HepG2 (cell line): ENCODE data around the gene EIF2S2. TPM values are rescaled to one million over a fixed set of nuclear protein-coding genes. Genes with fewer than 3 reads are reported as not detected.
"Not testable (repeated sequence)": the region's sequence is repeated elsewhere in the genome, so short reads cannot be mapped to it uniquely, and the experiment has no call there.

Source experiments
- ARID5B ChIP-seq: IDR thresholded peaks from 2 replicates; pipeline ENCODE4 v1.4.0; 2020; ENCODE audit warnings: mild to moderate bottlenecking, missing genetic modification reagents
- ETV5 ChIP-seq: IDR thresholded peaks from 2 replicates; pipeline ENCODE4 v1.6.1; 2018; ENCODE audit warnings: missing biosample characterization, missing genetic modification reagents, inconsistent platforms, borderline replicate concordance
- FOXA3 ChIP-seq: IDR thresholded peaks from 2 replicates; pipeline ENCODE4 v1.6.1; 2016; ENCODE audit warnings: missing genetic modification reagents, missing compliant biosample characterization
- FOXC1 ChIP-seq: sonication (generic); formaldehyde crosslinking; IDR thresholded peaks from 2 replicates; pipeline ENCODE4 v1.8.0; 2022; ENCODE audit warnings: mild to moderate bottlenecking, missing genetic modification reagents, borderline replicate concordance
- IRF2 ChIP-seq: IDR thresholded peaks from 2 replicates; pipeline ENCODE4 v1.6.1; 2018; ENCODE audit warnings: missing genetic modification reagents, missing compliant biosample characterization
- NCOA2 ChIP-seq: sonication (generic); formaldehyde crosslinking; IDR thresholded peaks from 2 replicates; pipeline ENCODE4 v1.8.0; 2022; ENCODE audit warnings: inconsistent platforms
- SOX13 ChIP-seq, 3 experiments: fragments of 450-650 bp in 1 of 3; sonication (generic) in 1 of 3; formaldehyde crosslinking in 1 of 3; IDR thresholded peaks in 2 of 3; conservative IDR thresholded peaks in 1 of 3; 2 replicates each; pipeline versions ENCODE4 v1.5.0 to v1.6.1; 2016 to 2020; ENCODE audit warnings: antibody characterized with exemption in 1 of 3, mild to moderate bottlenecking in 1 of 3, missing compliant biosample characterization in 1 of 3, missing genetic modification reagents in 1 of 3, moderate library complexity in 1 of 3
- SOX6 ChIP-seq, 2 experiments: fragments of 450-650 bp in 1 of 2; sonication (generic) in 1 of 2; formaldehyde crosslinking in 1 of 2; IDR thresholded peaks; 2 replicates each; pipeline versions ENCODE4 v1.4.0 to v1.6.1; 2017 to 2020; ENCODE audit warnings: antibody characterized with exemption in 1 of 2, mild to moderate bottlenecking in 1 of 2, missing genetic modification reagents in 1 of 2
- TARDBP ChIP-seq: sonication (generic); formaldehyde crosslinking; IDR thresholded peaks from 2 replicates; pipeline ENCODE4 v1.8.0; 2022; ENCODE audit warnings: mild to moderate bottlenecking, missing genetic modification reagents
- TFE3 ChIP-seq: IDR thresholded peaks from 2 replicates; pipeline ENCODE4 v1.6.1; 2016
- ZBTB38 ChIP-seq: sonication (generic); formaldehyde crosslinking; IDR thresholded peaks from 2 replicates; pipeline ENCODE4 v1.5.1; 2020; ENCODE audit warnings: mild to moderate bottlenecking, missing genetic modification reagents
- ZNF121 ChIP-seq: sonication (generic); formaldehyde crosslinking; IDR thresholded peaks from 2 replicates; pipeline ENCODE4 v1.5.0; 2020; ENCODE audit warnings: mild to moderate bottlenecking, missing genetic modification reagents
- ZNF331 ChIP-seq: sonication (generic); formaldehyde crosslinking; IDR thresholded peaks from 2 replicates; pipeline ENCODE4 v1.4.0; 2020; ENCODE audit warnings: missing genetic modification reagents
- polyA plus RNA-seq, 8 experiments: library from polyadenylated mRNA; depleted of rRNA in 3 of 8; stranded (reverse) in 7 of 8; unstranded in 1 of 8; fragments of >200 nt; fragmentation: Illumina TruSeq in 4 of 8; extraction: Trizol in 4 of 8; gene quantifications; 2 replicates each; pipeline versions ENCODE4 v1.2.1 to v1.2.3, GENCODE V29; 2011 to 2016; ENCODE audit warnings: low read depth in 4 of 8, missing spikeins in 1 of 8, mixed read lengths in 1 of 8; ENCODE audit not compliant: insufficient read depth in 1 of 8
- total RNA-seq, 5 experiments: library from RNA; depleted of rRNA; stranded (reverse); fragments of >200 nt; fragmentation: Illumina TruSeq; extraction: Trizol; gene quantifications; 2 replicates each; pipeline ENCODE4 v1.2.3, GENCODE V29; 2016; ENCODE audit warnings: low read depth in 1 of 5
- TF ChIP-seq, protein P1 (sequence below): sonication (generic); formaldehyde crosslinking; IDR thresholded peaks from 2 replicates; pipeline ENCODE4 v1.5.0; 2020; ENCODE audit warnings: mild to moderate bottlenecking, missing genetic modification reagents, borderline replicate concordance
- TF ChIP-seq, protein P2 (sequence below): sonication (generic); formaldehyde crosslinking; IDR thresholded peaks from 2 replicates; pipeline ENCODE4 v1.4.0; 2020; ENCODE audit warnings: missing genetic modification reagents
- TF ChIP-seq, protein P3 (sequence below): sonication (generic); formaldehyde crosslinking; conservative IDR thresholded peaks from 2 replicates; pipeline ENCODE4 v1.8.1; 2023; ENCODE audit warnings: missing genetic modification reagents

EIF2S2 gene
- total and polyA plus RNA-seq, 2 of the 13 experiments (the other 11 are each of a cell fraction or from before 2014, with no cell fraction given) = 126 to 213 TPM

GRCh38 chr20:34135525-34136275, 23.7 kb upstream of the EIF2S2 start (continued):
- peak; percentile 51 for TF ChIP-seq ETV5 (CRISPR knock-in tag)
- TF ChIP-seq SOX13 (IDR thresholded peaks at IDR 0.05) = peak; percentile 84
- TF ChIP-seq SOX13 (CRISPR knock-in tag; conservative IDR thresholded peaks at IDR 0.05 in 1 of 2, IDR thresholded peaks at IDR 0.05 in 1 of 2) = peak in 1 of 2 experiments; percentile 97; a peak in 2 of 4 replicates
- not testable (repeated sequence) for TF ChIP-seq SOX6 (IDR thresholded peaks at IDR 0.05)
- peak; percentile 90 for TF ChIP-seq SOX6 (CRISPR knock-in tag; IDR thresholded peaks at IDR 0.05)
- peak; percentile 54; the same call in 1 of the 2 replicates for TF ChIP-seq NCOA2 (CRISPR knock-in tag)
- peak; percentile 43; the same call in 1 of the 2 replicates for TF ChIP-seq IRF2 (CRISPR knock-in tag)
- peak; percentile 88 for TF ChIP-seq FOXA3 (CRISPR knock-in tag)
- TF ChIP-seq ZBTB38 (CRISPR knock-in tag) = peak; percentile 85
- TF ChIP-seq FOXC1 (CRISPR knock-in tag) = 0 out of 2 replicates have a peak, but pooled peaks have one; percentile 32
- TF ChIP-seq ZNF121 (CRISPR knock-in tag) = peak; percentile 53
- peak; percentile 49; the same call in 1 of the 2 replicates for TF ChIP-seq ZNF331 (CRISPR knock-in tag)
- TF ChIP-seq, protein P1, sequence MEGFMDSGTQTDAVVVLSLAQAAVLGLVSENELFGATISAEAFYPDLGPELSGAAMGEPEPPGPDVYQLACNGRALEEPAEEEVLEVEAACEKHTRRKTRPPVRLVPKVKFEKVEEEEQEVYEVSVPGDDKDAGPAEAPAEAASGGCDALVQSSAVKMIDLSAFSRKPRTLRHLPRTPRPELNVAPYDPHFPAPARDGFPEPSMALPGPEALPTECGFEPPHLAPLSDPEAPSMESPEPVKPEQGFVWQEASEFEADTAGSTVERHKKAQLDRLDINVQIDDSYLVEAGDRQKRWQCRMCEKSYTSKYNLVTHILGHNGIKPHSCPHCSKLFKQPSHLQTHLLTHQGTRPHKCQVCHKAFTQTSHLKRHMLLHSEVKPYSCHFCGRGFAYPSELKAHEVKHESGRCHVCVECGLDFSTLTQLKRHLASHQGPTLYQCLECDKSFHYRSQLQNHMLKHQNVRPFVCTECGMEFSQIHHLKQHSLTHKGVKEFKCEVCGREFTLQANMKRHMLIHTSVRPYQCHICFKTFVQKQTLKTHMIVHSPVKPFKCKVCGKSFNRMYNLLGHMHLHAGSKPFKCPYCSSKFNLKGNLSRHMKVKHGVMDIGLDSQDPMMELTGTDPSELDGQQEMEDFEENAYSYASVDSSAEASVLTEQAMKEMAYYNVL = peak; percentile 30; the same call in 1 of the 2 replicates
- peak; percentile 86 for TF ChIP-seq ARID5B (CRISPR knock-in tag)
- TF ChIP-seq, protein P2, sequence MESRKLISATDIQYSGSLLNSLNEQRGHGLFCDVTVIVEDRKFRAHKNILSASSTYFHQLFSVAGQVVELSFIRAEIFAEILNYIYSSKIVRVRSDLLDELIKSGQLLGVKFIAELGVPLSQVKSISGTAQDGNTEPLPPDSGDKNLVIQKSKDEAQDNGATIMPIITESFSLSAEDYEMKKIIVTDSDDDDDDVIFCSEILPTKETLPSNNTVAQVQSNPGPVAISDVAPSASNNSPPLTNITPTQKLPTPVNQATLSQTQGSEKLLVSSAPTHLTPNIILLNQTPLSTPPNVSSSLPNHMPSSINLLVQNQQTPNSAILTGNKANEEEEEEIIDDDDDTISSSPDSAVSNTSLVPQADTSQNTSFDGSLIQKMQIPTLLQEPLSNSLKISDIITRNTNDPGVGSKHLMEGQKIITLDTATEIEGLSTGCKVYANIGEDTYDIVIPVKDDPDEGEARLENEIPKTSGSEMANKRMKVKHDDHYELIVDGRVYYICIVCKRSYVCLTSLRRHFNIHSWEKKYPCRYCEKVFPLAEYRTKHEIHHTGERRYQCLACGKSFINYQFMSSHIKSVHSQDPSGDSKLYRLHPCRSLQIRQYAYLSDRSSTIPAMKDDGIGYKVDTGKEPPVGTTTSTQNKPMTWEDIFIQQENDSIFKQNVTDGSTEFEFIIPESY = peak; percentile 27; the same call in 1 of the 2 replicates
- TF ChIP-seq, protein P3, sequence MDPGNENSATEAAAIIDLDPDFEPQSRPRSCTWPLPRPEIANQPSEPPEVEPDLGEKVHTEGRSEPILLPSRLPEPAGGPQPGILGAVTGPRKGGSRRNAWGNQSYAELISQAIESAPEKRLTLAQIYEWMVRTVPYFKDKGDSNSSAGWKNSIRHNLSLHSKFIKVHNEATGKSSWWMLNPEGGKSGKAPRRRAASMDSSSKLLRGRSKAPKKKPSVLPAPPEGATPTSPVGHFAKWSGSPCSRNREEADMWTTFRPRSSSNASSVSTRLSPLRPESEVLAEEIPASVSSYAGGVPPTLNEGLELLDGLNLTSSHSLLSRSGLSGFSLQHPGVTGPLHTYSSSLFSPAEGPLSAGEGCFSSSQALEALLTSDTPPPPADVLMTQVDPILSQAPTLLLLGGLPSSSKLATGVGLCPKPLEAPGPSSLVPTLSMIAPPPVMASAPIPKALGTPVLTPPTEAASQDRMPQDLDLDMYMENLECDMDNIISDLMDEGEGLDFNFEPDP = 0 out of 2 replicates have a peak, but pooled peaks have one; percentile 54
- TF ChIP-seq TFE3 (CRISPR knock-in tag) = peak; percentile 57; the same call in 1 of the 2 replicates
- TF ChIP-seq TARDBP (CRISPR knock-in tag) = 0 out of 2 replicates have a peak, but pooled peaks have one; percentile 28
